Osteoblast (primary cell): ENCODE data around the gene ADAM10. TPM values are rescaled to one million over a fixed set of nuclear protein-coding genes. Genes with fewer than 3 reads are reported as not detected.

Source experiments
- DNase-seq: peaks from one replicate; pipeline ENCODE4 v3.0.0; 2011; ENCODE audit warnings: low spot score, mixed read lengths; ENCODE audit not compliant: insufficient read length; ENCODE audit errors: missing footprints
- H2AFZ ChIP-seq: 2 replicates; pipeline ENCODE4 v1.6.0; 2011; ENCODE audit warnings: mild to moderate bottlenecking, low read length
- H3K27ac ChIP-seq: 2 replicates; pipeline ENCODE4 v1.5.1; 2011; ENCODE audit warnings: mild to moderate bottlenecking, low read depth, low read length, moderate library complexity
- H3K27me3 ChIP-seq: 2 replicates; pipeline ENCODE4 v1.6.0; 2012; ENCODE audit warnings: mild to moderate bottlenecking, control low read depth, inconsistent platforms, low read length, moderate library complexity; ENCODE audit not compliant: insufficient read depth
- H3K36me3 ChIP-seq: 2 replicates; pipeline ENCODE4 v1.5.1; 2011; ENCODE audit warnings: mild to moderate bottlenecking, low read length, control low read depth, moderate library complexity; ENCODE audit not compliant: insufficient read depth
- H3K4me1 ChIP-seq: 2 replicates; pipeline ENCODE4 v1.5.1; 2011; ENCODE audit warnings: mild to moderate bottlenecking, low read length, control low read depth, moderate library complexity; ENCODE audit not compliant: insufficient read depth
- H3K4me2 ChIP-seq: 2 replicates; pipeline ENCODE4 v1.6.0; 2011; ENCODE audit warnings: mild to moderate bottlenecking, low read length; ENCODE audit not compliant: insufficient read depth
- H3K4me3 ChIP-seq: fragments of 200-600 bp; sonication (generic); 3 replicates; pipeline ENCODE4 v1.5.1; 2012; ENCODE audit warnings: mild to moderate bottlenecking, low read length, inconsistent platforms; ENCODE audit not compliant: insufficient read depth
- H3K79me2 ChIP-seq: 2 replicates; pipeline ENCODE4 v1.6.0; 2012; ENCODE audit warnings: mild to moderate bottlenecking, low read length, control low read depth, inconsistent platforms; ENCODE audit not compliant: insufficient read depth
- H3K9me3 ChIP-seq: 2 replicates; pipeline ENCODE4 v1.5.1; 2011; ENCODE audit warnings: low read depth, low read length, control low read depth
- H4K20me1 ChIP-seq: 2 replicates; pipeline ENCODE4 v1.6.0; 2012; ENCODE audit warnings: mild to moderate bottlenecking, low read length, control low read depth; ENCODE audit not compliant: insufficient read depth
- total RNA-seq: library from RNA; depleted of rRNA; stranded (reverse); fragments of >200 nt; gene quantifications from 2 replicates; pipeline ENCODE4 v1.2.3, GENCODE V29; 2012
- TF ChIP-seq, protein P1 (sequence below): IDR thresholded peaks from 2 replicates; pipeline ENCODE4 v1.5.1; 2011; ENCODE audit warnings: mild to moderate bottlenecking, low read depth, low read length, moderate library complexity; ENCODE audit errors: extremely low read depth

ADAM10 gene
- total RNA-seq, 1 donor, result 122 TPM

DNA sequence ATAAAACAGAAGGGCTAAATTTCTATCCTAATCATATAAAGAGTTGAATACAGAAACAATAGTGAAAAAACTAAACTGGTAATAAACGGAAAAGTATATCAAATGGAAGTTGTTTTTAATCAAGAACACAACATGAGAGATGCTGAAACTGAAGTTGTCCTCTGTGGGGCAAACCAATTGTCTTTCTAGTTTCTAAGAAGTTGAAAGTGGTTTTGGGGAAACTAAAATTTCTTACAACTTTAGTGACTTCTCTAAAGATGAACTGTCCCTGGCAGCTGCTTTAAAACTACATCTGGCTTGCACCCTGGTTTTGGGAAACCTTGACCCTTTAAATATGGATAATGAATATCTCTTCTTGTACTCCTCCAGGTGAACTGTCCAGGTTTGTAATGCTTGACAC is 155.6 kb downstream of the ADAM10 start:
- DNase-seq, result no peak
- Histone ChIP-seq H4K20me1 (no peaks in the 10 kb centered on the region), H3K27ac (no peak overlapping the region), H3K36me3 (no peaks in the 10 kb centered on the region), H3K79me2 (no peaks in the 10 kb centered on the region), H3K27me3 (no peaks in the 10 kb centered on the region), H3K4me3 (no peak overlapping the region), H3K4me2 (no peak overlapping the region), H2AFZ (no peak overlapping the region), H3K4me1 (no peaks in the 10 kb centered on the region), H3K9me3 (no peaks in the 10 kb centered on the region)
- TF ChIP-seq, protein P1, sequence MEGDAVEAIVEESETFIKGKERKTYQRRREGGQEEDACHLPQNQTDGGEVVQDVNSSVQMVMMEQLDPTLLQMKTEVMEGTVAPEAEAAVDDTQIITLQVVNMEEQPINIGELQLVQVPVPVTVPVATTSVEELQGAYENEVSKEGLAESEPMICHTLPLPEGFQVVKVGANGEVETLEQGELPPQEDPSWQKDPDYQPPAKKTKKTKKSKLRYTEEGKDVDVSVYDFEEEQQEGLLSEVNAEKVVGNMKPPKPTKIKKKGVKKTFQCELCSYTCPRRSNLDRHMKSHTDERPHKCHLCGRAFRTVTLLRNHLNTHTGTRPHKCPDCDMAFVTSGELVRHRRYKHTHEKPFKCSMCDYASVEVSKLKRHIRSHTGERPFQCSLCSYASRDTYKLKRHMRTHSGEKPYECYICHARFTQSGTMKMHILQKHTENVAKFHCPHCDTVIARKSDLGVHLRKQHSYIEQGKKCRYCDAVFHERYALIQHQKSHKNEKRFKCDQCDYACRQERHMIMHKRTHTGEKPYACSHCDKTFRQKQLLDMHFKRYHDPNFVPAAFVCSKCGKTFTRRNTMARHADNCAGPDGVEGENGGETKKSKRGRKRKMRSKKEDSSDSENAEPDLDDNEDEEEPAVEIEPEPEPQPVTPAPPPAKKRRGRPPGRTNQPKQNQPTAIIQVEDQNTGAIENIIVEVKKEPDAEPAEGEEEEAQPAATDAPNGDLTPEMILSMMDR, result no peak

- Histone ChIP-seq H4K20me1 (no peaks in the 10 kb centered on the region), H3K9me3 (no peaks in the 10 kb centered on the region), H3K4me1 (no peaks in the 10 kb centered on the region), H3K4me2 (no peak overlapping the region), H3K4me3 (no peak overlapping the region), H3K36me3 (no peaks in the 10 kb centered on the region), H3K27me3 (no peaks in the 10 kb centered on the region), H3K79me2 (no peaks in the 10 kb centered on the region), H3K27ac (no peak overlapping the region), H2AFZ (no peak overlapping the region)
- TF ChIP-seq, protein P1, result no peak
- no peak for DNase-seq
Observed at GRCh38 chr15:58590926-58591325, 158.6 kb downstream of the ADAM10 start.

- Histone ChIP-seq H3K79me2 (no peaks in the 10 kb centered on the region), H3K4me1 (no peaks in the 10 kb centered on the region)
- DNase-seq, result no peak
Observed at GRCh38 chr15:58590236-58590635, 159.3 kb downstream of the ADAM10 start.

DNA sequence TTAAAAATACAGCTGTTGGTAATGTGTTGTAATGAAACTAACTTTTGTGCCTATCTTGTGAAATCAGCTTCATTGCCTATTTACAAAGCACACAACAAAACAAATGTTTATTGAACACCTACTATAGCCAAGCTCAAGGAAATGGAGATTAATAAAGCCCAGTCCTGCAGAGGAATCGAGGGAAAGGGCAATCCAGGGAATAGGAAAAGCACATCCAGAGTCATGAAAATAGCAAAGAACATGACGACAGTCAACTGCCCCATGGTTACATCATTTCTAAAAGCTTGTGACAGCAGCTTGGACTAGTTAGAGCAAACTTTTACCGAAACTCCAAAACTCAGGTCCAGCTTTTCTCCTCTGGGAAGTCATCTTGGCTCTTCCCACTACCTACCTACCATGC is 160.5 kb downstream of the ADAM10 start:
- Histone ChIP-seq H2AFZ (no peak overlapping the region), H3K4me2 (no peak overlapping the region), H3K36me3 (no peaks in the 10 kb centered on the region), H3K4me1 (no peaks in the 10 kb centered on the region), H3K27ac (no peak overlapping the region), H3K4me3 (no peak overlapping the region), H3K79me2 (no peaks in the 10 kb centered on the region), H3K27me3 (peaks cover 3% of the 10 kb centered on the region), H3K9me3 (no peaks in the 10 kb centered on the region), H4K20me1 (no peaks in the 10 kb centered on the region)
- TF ChIP-seq, protein P1, result no peak
- DNase-seq, result no peak

More at GRCh38 chr15:58590236-58590635, 159.3 kb downstream of the ADAM10 start:
- Histone ChIP-seq H3K4me2 (no peak overlapping the region), H3K36me3 (no peaks in the 10 kb centered on the region), H3K27ac (no peak overlapping the region), H4K20me1 (no peaks in the 10 kb centered on the region), H3K4me3 (no peak overlapping the region), H2AFZ (no peak overlapping the region), H3K9me3 (no peaks in the 10 kb centered on the region), H3K27me3 (no peaks in the 10 kb centered on the region)
- TF ChIP-seq, protein P1, result no peak
